A549 (cell line): Measurements from ENCODE around the gene MLC1. TPM values are rescaled to one million over a fixed set of nuclear protein-coding genes. Genes with fewer than 3 reads are reported as not detected.

ENCODE experiments used
- ATAC-seq, 2 experiments: fragments of 200-7000 bp in 1 of 2; fragments of >200 bp in 1 of 2; cut with Nextera tagmentation in 1 of 2; cut with Tn5 transposase in 1 of 2; 3 replicates each; pipeline versions ENCODE4 v1.8.0 to v1.9.1; 2018 to 2020; ENCODE audit warnings: mild to moderate bottlenecking in 1 of 2, moderate library complexity in 1 of 2
- CTCF ChIA-PET: fragments of 300-600 bp; sonication (Branson Sonifier 250); formaldehyde crosslinking; extraction: SDS; loops from one replicate; lab custom pipeline; 2021; ENCODE audit warnings: antibody characterized with exemption, inconsistent platforms; lab: Yijun Ruan, JAX
- POLR2A ChIA-PET: fragments of 350-600 bp; formaldehyde crosslinking; extraction: SDS; loops from one replicate; lab custom pipeline; 2021; ENCODE audit warnings: antibody characterized with exemption, inconsistent platforms; lab: Yijun Ruan, JAX
- DNase-seq, 2 experiments: peaks; one replicate each; pipeline versions ENCODE4 v3.0.0 to v3.0.0-alpha.2; 2011 to 2016; ENCODE audit warnings: low read depth in 1 of 2, low spot score in 1 of 2
- FAIRE-seq: peaks from 2 replicates; lab custom pipeline; 2011; peaks lifted over from hg19 to GRCh38; lab: Jason Lieb, UNC
- H3K27ac ChIP-seq, 2 experiments: fragments of >200 bp; sonication (Bioruptor Twin); formaldehyde crosslinking; 3 replicates each; pipeline ENCODE4 v1.5.1; 2016 to 2017
- H3K4me1 ChIP-seq: fragments of >200 bp; sonication (Bioruptor Twin); formaldehyde crosslinking; 3 replicates; pipeline ENCODE4 v1.6.1; 2016
- H3K4me2 ChIP-seq: fragments of >200 bp; sonication (Bioruptor Twin); formaldehyde crosslinking; 3 replicates; pipeline ENCODE4 v1.6.1; 2016
- H3K4me3 ChIP-seq: fragments of >200 bp; sonication (Bioruptor Twin); formaldehyde crosslinking; 3 replicates; pipeline ENCODE4 v1.5.1; 2016
- H3K9me3 ChIP-seq: fragments of >200 bp; sonication (Bioruptor Twin); formaldehyde crosslinking; 3 replicates; pipeline ENCODE4 v1.6.1; 2016
- ATOH8 ChIP-seq: fragments of 250-450 bp; sonication (Bioruptor Pico); IDR thresholded peaks from 2 replicates; pipeline ENCODE4 v1.5.0; 2020; ENCODE audit warnings: low read depth, mild to moderate bottlenecking, moderate library complexity
- BCL3 ChIP-seq: fragments of >200 bp; sonication (Bioruptor Twin); formaldehyde crosslinking; IDR thresholded peaks from 3 replicates; pipeline ENCODE4 v1.6.1; 2016
- EP300 ChIP-seq, 2 experiments: fragments of >200 bp; sonication (Bioruptor Twin); formaldehyde crosslinking; IDR thresholded peaks; 2 replicates in 1 of 2; 3 replicates in 1 of 2; pipeline ENCODE4 v1.6.1; 2016 to 2017
- FOXS1 ChIP-seq: fragments of 250-450 bp; sonication (Bioruptor Pico); IDR thresholded peaks from 2 replicates; pipeline ENCODE4 v1.5.0; 2020; ENCODE audit warnings: mild to moderate bottlenecking, moderate library complexity
- POLR2AphosphoS2 ChIP-seq: conservative IDR thresholded peaks from 2 replicates; pipeline ENCODE4 v1.6.1; 2012; ENCODE audit warnings: low read length, improper control_type of control experiment, inconsistent platforms
- RARB ChIP-seq: fragments of 250-450 bp; sonication (Bioruptor Pico); IDR thresholded peaks from 2 replicates; pipeline ENCODE4 v1.8.0; 2021; ENCODE audit warnings: mild to moderate bottlenecking, moderate library complexity
- RCOR1 ChIP-seq: fragments of 150-350 bp; IDR thresholded peaks from 2 replicates; pipeline ENCODE4 v1.6.1; 2014; ENCODE audit warnings: antibody characterized with exemption, low read length, low read depth
- REST ChIP-seq: fragments of 200-600 bp; sonication (generic); IDR thresholded peaks from 2 replicates; pipeline ENCODE4 v1.6.1; 2016; ENCODE audit warnings: antibody characterized with exemption, mild to moderate bottlenecking, moderate library complexity
- RNF2 ChIP-seq: fragments of 200-600 bp; sonication (generic); IDR thresholded peaks from 2 replicates; pipeline ENCODE4 v1.6.1; 2016; ENCODE audit warnings: low read depth, mild to moderate bottlenecking, antibody characterized with exemption, moderate library complexity, borderline replicate concordance
- SMC3 ChIP-seq: fragments of >200 bp; sonication (Bioruptor Twin); formaldehyde crosslinking; IDR thresholded peaks from 3 replicates; pipeline ENCODE4 v1.6.1; 2018; ENCODE audit warnings: inconsistent platforms
- SREBF2 ChIP-seq: fragments of 450-650 bp; IDR thresholded peaks from 2 replicates; pipeline ENCODE4 v1.6.1; 2014; ENCODE audit warnings: mild to moderate bottlenecking, moderate library complexity
- TP53 ChIP-seq: fragments of 250-450 bp; sonication (Bioruptor Pico); IDR thresholded peaks from 2 replicates; pipeline ENCODE4 v1.5.0; 2021; ENCODE audit warnings: mild to moderate bottlenecking, moderate library complexity
- ZFP36 ChIP-seq: fragments of 450-650 bp; IDR thresholded peaks from 2 replicates; pipeline ENCODE4 v1.6.1; 2014; ENCODE audit warnings: borderline replicate concordance; ENCODE audit not compliant: partially characterized antibody
- ZNF302 ChIP-seq: fragments of 250-450 bp; sonication (Bioruptor Pico); IDR thresholded peaks from 2 replicates; pipeline ENCODE4 v1.9.0; 2021; ENCODE audit warnings: inconsistent platforms, mild to moderate bottlenecking, moderate library complexity
- ZSCAN20 ChIP-seq: fragments of 250-450 bp; sonication (Bioruptor Pico); IDR thresholded peaks from 2 replicates; pipeline ENCODE4 v1.8.0; 2022; ENCODE audit warnings: mild to moderate bottlenecking, moderate library complexity
- WGBS: methylation state at CpG from one replicate; pipeline ENCODE4 v1.1.6; 2017; ENCODE audit errors: missing lambda C conversion rate; 5-methylcytosine and 5-hydroxymethylcytosine counted together
- polyA plus RNA-seq, 4 experiments: library from polyadenylated mRNA; depleted of rRNA in 3 of 4; stranded (reverse); fragments of >200 nt; fragmentation: RNase III in 1 of 4; extraction: RNeasy Plus Mini Kit Qiagen cat#74134 plus additional on column Dnase treatment in 1 of 4; gene quantifications; 2 replicates in 3 of 4; 3 replicates in 1 of 4; pipeline ENCODE4 v1.2.3, GENCODE V29; 2011 to 2017

Gene MLC1
- polyA plus RNA-seq, 2 of the 4 experiments (the other 2 are of a cell fraction) = not detected

GRCh38 chr22:50089682-50090411 is 4.6 kb upstream of the MLC1 start, which contains the start of gene MOV10L1:
Gene MOV10L1, plus strand, starts transcription at chr22:50090006. Its CDS starts 83 bp downstream, at chr22:50090089.
- Histone ChIP-seq H3K4me1 (no peaks in the 10 kb centered on the region), H3K4me3 (no peak within 1 kb of the TSS), H3K4me2 (no peak within 1 kb of the TSS), H3K9me3 (no peaks in the 10 kb centered on the region), H3K27ac (no peak within 1 kb of the TSS)
- WGBS = 76% methylated on average over 67 of the region's 83 CpGs
- no peak for DNase-seq
- ChIA-PET CTCF (interaction anchor here (1.1 kb wide), 1 partner anchor 59 kb away, joined by 3 read pairs; no protein-coding TSS in a partner anchor), POLR2A (no interaction called here)
- ATAC-seq = no peak
- FAIRE-seq = no peak
- TF ChIP-seq ZSCAN20 (CRISPR knock-in tag) (no peak), RARB (CRISPR knock-in tag) (no peak), ATOH8 (CRISPR knock-in tag) (no peak), POLR2AphosphoS2 (no peak), RNF2 (no peak), ZFP36 (no peak), TP53 (CRISPR knock-in tag) (no peak), ZNF302 (CRISPR knock-in tag) (no peak), FOXS1 (CRISPR knock-in tag) (no peak), EP300 (IDR thresholded peaks at IDR 0.05) (no peak)

- CTCF ChIA-PET = interaction anchor here (1.1 kb wide), 1 partner anchor 59 kb away, joined by 3 read pairs; no protein-coding TSS in a partner anchor
- H3K9me3 ChIP-seq = no peaks in the 10 kb centered on the region
- H3K4me2 ChIP-seq = no peak overlapping the region
- DNase-seq = no peak
- TF ChIP-seq REST (no peak), SMC3 (no peak), SREBF2 (no peak), ATOH8 (CRISPR knock-in tag) (no peak), BCL3 (no peak), RCOR1 (no peak)
- TF ChIP-seq, all 56 proteins: peak for 0
- H3K4me1 ChIP-seq = no peaks in the 10 kb centered on the region
- 66% methylated on average over 11 of the region's 11 CpGs for WGBS
- POLR2A ChIA-PET = no interaction called here
- no peak overlapping the region for H3K4me3 ChIP-seq
- FAIRE-seq (no peak), ATAC-seq (no peak)
- no peak overlapping the region for H3K27ac ChIP-seq
Measured at GRCh38 chr22:50089231-50089630, 4.0 kb upstream of the MLC1 start.
